ENCODE measurements around the gene CX3CR1.

The CX3CR1 gene

DNA sequence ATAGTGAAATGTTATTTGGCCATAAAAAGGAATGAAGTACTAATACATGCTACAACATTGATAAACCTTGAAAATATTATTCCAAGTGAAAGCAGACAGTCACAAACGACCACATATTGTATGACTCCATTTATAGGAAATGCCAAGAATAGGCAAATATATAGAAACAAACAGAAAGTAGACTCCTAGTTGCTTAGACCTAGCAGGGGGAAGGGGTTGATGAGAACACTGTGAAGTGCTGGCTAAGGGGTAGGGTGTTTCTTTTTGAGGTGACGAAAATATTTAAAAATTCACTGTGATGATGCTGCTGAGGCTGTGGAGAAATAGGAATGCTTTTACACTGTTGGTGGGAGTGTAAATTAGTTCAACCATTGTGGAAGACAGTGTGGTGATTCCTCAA, 56.9 kb downstream of the CX3CR1 start:
- DNase-seq (ENCODE audit: low read depth): no peak

GRCh38 chr3:39222462-39222861, 57.4 kb downstream of the CX3CR1 start:
- no peak for DNase-seq (ENCODE audit: low read depth)

DNA sequence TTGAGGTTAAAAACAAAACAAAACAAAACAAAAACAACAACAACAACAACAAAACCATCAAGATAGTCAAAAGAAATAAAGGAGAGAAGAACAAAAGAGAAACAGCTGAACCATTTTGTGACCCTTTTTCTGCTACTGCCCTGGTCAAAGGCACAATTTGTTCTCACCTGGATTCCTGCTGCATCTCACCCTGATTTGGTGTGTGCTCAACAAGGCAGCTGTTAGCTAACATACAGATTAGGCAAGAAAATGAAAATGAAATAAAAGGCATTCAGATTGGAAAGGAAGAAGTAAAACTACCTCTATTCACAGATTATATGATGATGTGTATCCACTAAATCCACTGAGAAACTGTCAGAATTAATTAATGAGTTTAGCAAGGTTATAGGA, 58.7 kb downstream of the CX3CR1 start:
- DNase-seq (ENCODE audit: low read depth): no peak

GRCh38 chr3:39220407-39221140, 59.3 kb downstream of the CX3CR1 start:
- no peak for DNase-seq (ENCODE audit: low read depth)

DNA sequence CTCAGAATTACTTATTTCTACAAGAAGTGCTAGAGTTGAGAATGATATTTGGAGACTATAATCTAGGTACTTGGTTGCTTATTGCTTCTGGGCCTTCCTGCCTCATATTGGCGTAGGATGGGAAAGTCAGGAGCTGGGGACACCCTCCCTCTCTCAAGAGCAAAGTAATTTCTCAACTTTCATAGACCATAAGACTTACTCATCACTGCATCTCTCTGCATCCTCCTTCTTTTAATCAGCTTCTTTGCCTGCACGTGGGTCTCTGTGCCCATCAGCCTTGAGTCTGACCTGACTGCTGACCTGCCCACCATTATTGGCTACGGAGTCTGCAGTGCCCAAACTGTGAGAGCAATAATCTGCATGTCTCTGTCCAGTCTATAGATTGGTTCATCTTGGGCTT, 60.1 kb downstream of the CX3CR1 start:
- no peak for DNase-seq (ENCODE audit: low read depth)

DNA sequence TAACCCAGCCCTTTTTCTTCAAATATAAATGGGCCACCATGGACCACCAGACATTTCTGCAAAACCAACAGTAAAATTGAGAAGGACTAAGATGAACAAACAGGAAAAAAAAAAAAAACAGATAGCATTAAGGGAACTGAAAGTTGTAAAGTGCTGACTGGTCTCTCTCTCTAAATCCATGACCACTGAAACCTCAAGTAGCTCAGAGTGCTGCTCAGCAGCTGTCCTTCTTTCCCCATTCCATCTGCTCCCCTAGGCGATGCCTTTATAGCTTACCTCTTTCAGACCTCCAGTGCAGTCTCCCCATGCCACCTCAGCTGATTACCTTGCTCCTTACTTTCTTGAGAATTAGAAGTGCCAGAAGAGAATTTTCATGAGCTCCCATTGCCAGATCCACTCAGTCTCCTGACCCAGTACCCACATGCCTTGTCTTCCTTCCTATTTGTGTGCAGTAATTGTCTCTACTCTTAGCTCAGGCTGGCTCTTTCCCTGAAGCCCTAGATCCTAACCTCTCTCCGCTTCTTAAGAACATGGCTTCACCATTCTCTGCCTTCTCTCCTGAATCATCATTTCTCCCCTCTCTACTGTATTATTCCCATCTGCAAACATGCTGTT, 63.6 kb downstream of the CX3CR1 start:
- no peak for DNase-seq (ENCODE audit: low read depth)

DNA sequence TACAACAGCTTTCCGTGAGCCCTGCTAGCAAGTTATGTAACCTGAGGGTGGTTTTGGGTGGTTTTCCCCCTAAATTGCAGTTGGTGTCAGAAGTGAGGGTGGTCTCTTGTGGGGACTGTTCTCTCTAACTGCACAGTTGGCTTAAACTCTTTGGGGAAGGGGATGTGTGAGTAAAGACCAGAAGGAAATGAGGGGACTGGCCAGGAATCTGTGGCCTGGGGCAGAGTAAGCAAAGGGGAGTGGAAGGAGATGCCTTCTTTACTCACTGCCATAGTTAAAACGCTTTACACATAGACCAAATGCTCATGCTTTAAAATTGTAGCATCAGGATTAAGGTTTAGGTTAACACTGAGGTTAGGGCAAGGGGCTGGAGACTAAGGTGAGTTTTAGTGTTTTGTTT, 66.2 kb downstream of the CX3CR1 start:
- DNase-seq (ENCODE audit: low read depth): no peak

Data from CMK (cell line).